Superior temporal gyrus (tissue), 1 donor: Measurements from ENCODE around the gene HDLBP.

Experiments
- DNase-seq: peaks from one replicate; pipeline ENCODE4 v3.0.0-alpha.2; 2016; ENCODE audit errors: extremely low spot score

Gene HDLBP

GRCh38 chr2:241249654-241250053 is 65.8 kb downstream of the HDLBP start:
- no peak for DNase-seq

- no peak for DNase-seq
Measured at GRCh38 chr2:241248897-241249296, 66.6 kb downstream of the HDLBP start.

- DNase-seq, result no peak
Measured at GRCh38 chr2:241248289-241248688, 67.2 kb downstream of the HDLBP start.

DNA sequence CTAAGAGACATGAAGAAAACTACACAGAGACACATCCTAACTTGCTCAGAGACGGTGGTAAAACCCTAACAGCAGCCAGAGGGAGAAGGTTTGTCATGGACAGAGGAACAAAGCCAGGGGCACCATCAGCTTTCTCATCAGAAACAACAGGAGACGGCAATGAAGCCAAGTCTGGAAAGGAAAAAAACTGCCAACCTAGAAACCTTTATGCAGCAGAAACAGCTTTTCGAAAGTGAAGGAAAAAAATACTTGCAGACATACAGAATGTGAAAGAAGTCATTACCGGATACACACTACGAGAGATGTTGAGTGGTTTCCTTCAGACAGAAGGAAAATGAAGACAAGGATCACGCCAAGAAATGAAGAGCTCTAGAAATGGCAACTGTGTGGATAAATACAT is 71.1 kb downstream of the HDLBP start:
- DNase-seq, result no peak

DNA sequence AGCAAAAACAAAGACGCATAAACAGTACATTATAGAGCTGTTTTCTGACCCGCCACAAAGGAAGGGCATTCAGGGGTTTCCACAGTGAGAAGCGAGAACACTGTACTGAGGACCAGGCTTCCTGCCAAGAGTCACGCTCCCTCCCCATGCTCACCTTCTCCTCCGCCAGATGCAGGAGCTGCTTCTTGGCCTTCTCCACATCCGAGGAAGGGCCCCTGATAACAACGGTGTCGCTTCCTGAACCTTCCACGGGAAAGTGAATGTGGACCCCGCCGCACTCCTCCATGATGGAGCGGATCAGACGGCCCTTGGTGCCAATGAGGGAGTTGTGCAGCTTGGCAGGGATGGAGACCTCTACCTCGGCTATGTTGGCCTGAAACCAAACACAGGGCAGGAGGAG is 73.2 kb downstream of the HDLBP start:
- no peak for DNase-seq

- DNase-seq, result no peak
Measured at GRCh38 chr2:241241669-241242068, 73.8 kb downstream of the HDLBP start.

DNA sequence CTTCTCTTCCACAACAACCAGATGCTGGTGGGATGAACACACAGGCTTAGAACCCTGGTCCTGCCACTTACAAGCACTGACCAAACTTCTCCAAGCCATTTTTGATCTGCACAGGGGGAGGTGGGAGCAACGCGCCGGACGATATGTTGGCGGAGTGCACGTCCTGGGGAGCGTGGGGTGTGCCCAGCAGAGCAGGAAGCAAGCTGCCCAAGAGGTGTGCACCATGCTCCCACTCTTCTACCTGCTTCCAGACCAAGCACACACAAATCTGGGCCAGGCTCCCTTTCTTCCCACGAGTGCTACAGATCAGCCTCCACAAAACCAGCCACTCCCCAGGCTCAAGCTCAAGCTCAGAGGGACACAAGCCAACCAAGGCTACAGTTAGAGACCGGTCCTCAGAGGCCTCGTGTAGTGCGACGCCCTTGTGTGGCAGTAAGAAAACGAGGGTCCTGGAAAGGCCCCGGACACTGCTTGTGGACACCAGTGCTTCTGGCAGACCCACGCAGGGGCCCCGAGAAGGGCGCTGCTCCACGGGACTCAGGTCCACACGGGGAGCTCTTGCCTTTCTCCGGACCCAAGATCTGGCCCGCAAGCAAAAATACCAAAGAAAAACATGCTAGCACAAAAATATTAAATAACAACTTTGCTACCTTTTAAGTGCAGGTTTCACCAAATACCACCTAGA is 75.0 kb downstream of the HDLBP start:
- no peak for DNase-seq

DNA sequence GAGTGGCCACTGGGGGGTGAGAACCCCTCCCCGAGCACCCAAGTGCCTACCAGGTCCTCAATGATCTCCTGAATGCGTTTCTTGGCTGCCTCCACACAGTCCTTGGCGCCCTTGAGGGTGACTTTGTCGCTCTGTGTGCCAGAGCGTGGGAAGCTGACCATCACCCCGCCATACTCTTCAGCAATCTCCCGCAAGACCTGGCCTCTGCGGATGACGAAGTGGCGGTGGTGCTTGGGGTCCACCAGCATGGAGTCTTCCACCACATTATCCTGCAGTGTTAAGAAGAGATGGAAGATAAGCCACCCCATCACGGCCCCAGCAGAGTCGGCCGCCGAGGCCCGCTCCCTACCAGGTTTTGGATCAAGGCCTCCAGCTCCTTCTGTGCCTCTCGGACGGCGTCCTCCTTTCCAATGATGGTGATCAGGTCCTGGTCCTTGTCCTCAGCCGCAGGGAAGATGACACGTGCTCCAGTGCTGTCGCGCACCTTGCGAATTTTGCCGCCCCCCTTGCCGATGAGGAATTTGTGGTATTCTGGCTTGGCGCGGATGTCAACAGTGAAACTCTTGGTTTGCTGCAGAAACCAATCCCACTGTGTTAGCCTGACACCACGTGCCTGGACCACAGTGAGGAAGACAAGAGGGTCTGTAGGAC is 75.8 kb downstream of the HDLBP start:
- DNase-seq, result no peak

DNA sequence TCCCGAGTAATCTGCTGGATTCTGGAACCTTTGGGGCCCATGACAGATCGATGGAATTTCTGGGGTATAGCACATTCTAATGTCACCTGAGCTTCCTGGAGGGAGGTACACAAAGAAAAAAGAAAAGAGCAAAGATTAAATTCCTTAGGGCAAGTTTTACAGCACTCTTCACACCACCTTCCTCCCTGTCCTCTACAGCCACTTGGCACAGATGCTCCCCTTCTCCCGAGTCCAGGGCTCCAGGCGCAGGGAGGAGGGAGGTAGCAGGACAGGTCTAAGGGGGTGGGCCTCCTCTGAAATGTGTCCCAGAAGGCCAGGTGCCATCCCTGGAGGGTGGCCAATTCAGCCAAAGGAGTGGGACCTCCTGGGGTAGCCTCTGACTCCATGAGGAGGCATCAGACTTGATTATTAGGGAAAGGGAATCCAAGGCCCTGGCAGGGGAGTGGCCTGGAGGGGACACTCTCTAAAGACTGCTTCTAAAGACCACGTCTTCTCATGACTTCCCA is 76.7 kb downstream of the HDLBP start:
- no peak for DNase-seq

DNA sequence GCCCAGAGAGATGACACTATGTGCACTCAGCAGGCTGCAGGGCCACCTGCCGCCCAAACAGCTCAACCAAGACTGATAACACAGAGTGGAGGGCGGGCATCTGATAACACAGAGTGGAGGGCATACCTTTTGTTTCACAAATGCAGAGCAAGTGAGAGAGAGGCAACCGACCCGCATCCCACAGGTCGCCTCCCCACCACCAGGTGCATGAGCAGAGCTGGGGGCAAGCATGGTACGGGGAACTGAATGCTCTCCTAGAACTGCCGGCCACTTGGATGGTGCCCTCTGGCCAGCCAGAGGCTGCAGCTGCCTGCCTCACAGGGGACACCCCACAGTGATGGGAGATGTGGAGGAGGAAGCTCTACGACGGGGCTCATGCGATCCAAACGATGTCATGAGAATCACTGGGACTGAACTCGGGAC is 77.5 kb downstream of the HDLBP start:
- DNase-seq, result no peak

DNA sequence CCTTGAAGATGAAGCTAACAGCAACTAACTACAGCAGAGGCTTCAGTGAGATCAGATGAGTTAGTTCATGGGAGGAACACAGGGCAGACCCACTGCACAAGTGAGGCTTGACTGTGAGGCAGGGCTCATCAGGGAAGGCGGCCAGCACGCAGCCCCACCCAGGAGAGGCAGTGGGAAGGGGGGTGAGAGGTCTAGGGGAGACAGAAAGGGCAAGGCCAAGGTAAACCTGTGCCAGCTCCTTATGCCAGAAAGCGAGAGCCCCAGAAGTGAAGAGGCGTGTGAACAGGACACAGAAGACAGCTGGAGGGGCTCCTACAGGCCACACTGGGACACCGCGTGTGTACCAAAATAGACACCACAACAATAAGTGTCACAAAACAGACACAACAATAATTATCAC is 78.4 kb downstream of the HDLBP start:
- DNase-seq, result no peak

- no peak for DNase-seq
Measured at GRCh38 chr2:241235859-241236593, 79.4 kb downstream of the HDLBP start.

- DNase-seq, result no peak
Measured at GRCh38 chr2:241234962-241235740, 80.3 kb downstream of the HDLBP start.

GRCh38 chr2:241234066-241234790 is 81.2 kb downstream of the HDLBP start:
- no peak for DNase-seq

- DNase-seq, result no peak
Measured at GRCh38 chr2:241232736-241233575, 82.5 kb downstream of the HDLBP start.

- DNase-seq, result no peak
Measured at GRCh38 chr2:241230435-241230834, 85.0 kb downstream of the HDLBP start.

GRCh38 chr2:241229563-241230401 is 85.7 kb downstream of the HDLBP start:
- no peak for DNase-seq

GRCh38 chr2:241228860-241229516 is 86.5 kb downstream of the HDLBP start:
- DNase-seq, result no peak
